ENCODE measurements around the gene ITGAD.
"Not testable (repeated sequence)": the region's sequence is repeated elsewhere in the genome, so short reads cannot be mapped to it uniquely, and the experiment has no call there.

ITGAD gene

DNA sequence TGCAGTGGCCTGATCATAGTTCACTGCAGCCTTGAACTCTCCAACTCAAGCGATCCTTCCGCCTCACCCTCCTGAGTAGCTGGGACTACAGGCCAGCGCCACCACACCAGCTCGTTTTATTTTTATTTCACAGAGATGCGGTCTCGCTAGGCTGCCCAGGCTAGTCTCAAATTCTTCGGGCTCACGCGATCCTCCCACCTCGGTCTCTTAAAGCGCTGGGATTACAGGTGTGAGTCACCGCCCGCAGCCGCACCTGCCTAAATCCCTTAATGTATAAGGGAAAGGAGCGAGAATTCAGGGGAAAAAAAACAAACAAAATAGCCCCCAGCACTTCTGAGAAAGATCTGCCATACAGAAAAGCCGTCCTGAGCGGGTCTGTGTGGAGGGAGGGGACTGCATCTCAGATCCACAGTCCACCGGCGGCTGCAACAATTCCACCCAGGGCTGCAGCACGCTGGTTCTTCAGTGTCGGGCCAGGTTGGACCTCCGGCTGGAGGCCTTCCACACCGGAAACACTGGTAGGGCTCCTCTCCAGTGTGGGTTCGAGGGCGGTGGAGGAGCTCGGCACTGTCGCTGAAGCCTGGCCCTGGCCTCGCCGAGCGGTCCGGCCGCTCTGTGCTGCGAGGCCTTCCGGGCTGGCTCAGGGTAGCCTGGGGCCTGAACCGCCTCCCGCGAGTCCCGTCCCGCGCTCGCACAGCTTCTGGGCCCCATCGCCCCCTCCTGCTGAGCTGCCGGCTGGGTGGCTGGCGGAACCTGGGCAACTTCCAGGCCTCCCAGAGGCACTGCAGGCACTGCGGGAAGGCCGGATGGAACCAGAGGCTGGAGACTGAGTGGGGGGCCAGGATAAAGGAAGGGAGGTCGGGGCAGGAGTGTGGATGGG, 42.4 kb downstream of the ITGAD start:
- no peak for DNase-seq

GRCh38 chr16:31436221-31437045, 43.3 kb downstream of the ITGAD start:
- no peak for DNase-seq

DNA sequence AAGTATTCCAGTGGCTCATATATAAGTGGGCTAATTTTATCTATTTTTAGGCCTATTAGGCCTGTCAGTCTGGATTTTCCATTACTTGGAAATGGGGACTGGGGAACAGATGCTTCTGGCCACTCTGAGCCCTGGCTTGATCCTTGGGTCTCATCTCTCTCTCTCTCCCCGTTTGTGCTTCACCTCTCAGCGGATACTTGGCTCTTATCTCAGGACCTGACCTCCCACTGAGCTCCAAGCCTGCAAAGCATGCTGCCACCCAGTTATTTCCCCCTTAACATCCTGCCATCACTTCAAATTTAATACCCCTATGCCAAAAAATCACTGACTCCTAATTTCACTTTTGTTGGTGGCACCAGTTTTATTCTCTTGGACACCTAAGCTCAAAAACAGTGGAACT, 45.3 kb downstream of the ITGAD start:
- no peak for DNase-seq

- DNase-seq = peak in 1 of 5 experiments; percentile 53
These were observed 45.9 kb downstream of the ITGAD start for GRCh38 chr16:31439023-31439422.

GRCh38 chr16:31439519-31439918, 46.4 kb downstream of the ITGAD start:
- no peak for DNase-seq

GRCh38 chr16:31440516-31441184, 47.5 kb downstream of the ITGAD start:
- peak in 1 of 5 experiments; percentile 30 for DNase-seq

DNA sequence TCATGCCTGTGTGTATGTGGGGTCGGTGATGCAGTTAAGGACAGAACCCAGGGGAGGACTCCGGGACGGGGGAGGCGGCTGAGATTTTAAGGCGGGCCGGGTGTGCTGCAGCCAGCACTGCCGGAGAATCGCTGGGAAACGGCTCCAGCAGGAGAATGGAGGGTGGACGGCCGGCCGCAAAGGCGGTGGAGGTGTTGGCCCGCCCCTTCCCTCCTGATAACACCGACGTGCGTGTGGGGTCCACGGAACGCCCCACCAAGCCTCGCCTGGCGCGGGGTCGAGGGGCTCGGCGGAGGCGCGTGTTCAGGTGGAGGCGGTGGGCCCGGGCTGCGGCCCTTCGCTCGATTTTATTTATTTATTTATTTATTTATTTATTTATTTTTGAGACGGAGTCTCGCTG, 48.8 kb downstream of the ITGAD start:
- no peak for DNase-seq

- DNase-seq = not testable (repeated sequence)
These were observed 52.8 kb downstream of the ITGAD start for GRCh38 chr16:31445931-31446330.

GRCh38 chr16:31451201-31451600, 58.1 kb downstream of the ITGAD start:
- no peak for DNase-seq

GRCh38 chr16:31451681-31452351, 58.7 kb downstream of the ITGAD start:
- peak in 1 of 5 experiments; percentile 38 for DNase-seq

DNA sequence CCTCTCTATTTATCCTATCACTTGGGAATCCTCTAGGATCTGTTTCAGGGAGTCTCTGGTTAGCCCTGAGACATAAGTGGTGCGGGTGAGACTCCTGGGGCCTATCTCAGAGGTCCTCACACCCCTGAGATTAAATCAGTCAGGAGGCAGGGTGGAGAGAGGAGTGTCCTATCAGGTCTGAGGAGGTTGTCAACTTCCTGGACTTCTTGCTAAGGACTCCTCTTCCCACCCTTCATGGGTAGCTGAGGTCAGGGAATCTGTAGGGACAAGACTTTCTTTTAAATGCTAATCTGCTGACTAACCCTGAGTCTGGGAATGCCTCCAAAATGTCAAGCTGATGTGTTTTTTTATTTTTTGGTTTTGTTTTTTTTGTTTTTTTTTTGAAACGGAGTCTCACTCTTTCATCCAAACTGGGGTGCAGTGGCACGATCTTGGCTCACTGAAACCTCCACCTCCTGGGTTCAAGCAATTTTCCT, 59.5 kb downstream of the ITGAD start:
- no peak for DNase-seq

- no peak for DNase-seq
These were observed 60.4 kb downstream of the ITGAD start for GRCh38 chr16:31453255-31454204.

- DNase-seq = peak in 1 of 5 experiments; percentile 57
These were observed 62.6 kb downstream of the ITGAD start for GRCh38 chr16:31455601-31456314.

- DNase-seq = no peak
These were observed 63.8 kb downstream of the ITGAD start for GRCh38 chr16:31456988-31457360.

- DNase-seq = peak in 3 of 5 experiments; percentile 42 to 85 (median 71)
These were observed 65.1 kb downstream of the ITGAD start for GRCh38 chr16:31458073-31458843.

DNA sequence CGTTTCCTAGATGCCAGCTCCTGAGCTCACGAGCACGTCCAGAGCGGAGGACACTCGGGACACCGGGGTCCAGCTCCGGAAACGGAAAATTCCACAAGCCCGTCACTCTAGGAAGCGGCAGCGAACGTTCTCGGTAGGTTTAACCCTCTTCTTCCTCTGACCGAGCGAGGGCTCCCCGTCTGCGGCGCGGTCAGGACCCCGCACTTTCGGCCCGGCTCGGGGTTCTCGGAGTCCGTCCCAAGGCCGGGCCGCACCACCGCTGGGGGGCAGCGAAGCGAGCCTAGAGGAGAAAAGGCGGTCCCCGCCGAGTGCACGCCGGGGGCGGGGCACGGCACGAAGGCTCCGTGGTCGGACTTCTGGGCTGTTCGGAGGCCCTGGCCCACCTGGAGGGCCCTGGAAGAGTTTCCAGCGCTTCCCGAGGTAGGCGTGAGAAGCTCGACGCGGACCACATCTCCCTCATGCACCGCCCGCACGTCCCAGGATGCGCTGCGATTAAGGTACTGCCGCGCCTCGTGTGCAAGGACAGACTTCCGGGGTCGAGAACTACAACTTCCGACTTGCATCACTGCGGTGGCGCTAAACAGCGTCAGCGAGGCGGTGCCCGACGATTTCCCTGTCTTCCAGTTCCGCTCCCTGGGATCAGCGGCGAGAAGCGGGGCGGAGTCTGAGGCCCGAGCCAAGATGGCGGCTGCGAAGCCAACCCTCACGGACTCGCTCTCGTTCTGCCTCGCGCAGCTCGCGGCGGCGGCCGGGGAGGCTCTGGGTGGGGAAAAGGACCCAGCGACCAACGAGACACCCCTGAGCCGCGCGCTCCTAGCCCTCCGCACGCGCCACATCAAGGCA, 65.9 kb downstream of the ITGAD start, which contains the start of gene ARMC5:
Gene ARMC5 (plus strand): TSS at position 658 of the 843 bp plus-strand sequence. CDS start 24 bp downstream, at position 682.
- peak; percentile 91 to 99 (median 97) for DNase-seq

GRCh38 chr16:31459687-31460581, 66.8 kb downstream of the ITGAD start:
- DNase-seq = peak; percentile 99 to 100 (median 100)

Data from T-helper 2 cell (primary cell).